H1 (cell line): Measurements from ENCODE around the gene GAB2. TPM values are rescaled to one million over a fixed set of nuclear protein-coding genes. Genes with fewer than 3 reads are reported as not detected.

Source experiments
- CTCF ChIA-PET: fragments of 300-600 bp; sonication (Branson Sonifier 250); formaldehyde crosslinking; loops from one replicate; lab custom pipeline; 2021; ENCODE audit not compliant: partially characterized antibody; lab: Charles Lee
- POLR2A ChIA-PET: fragments of 300-600 bp; sonication (Branson Sonifier 250); formaldehyde crosslinking; loops from one replicate; lab custom pipeline; 2021; ENCODE audit warnings: inconsistent platforms; ENCODE audit not compliant: partially characterized antibody; lab: Charles Lee
- DNase-seq, 2 experiments: peaks; one replicate each; pipeline versions ENCODE4 v3.0.0 to v3.0.0-alpha.2; 2010 to 2022; ENCODE audit warnings: low spot score in 2 of 2, low read depth in 1 of 2, mixed read lengths in 1 of 2
- FAIRE-seq: peaks from 2 replicates; lab custom pipeline; 2011; peaks lifted over from hg19 to GRCh38; lab: Jason Lieb, UNC
- H2AFZ ChIP-seq: 2 replicates; pipeline ENCODE4 v1.8.1; 2012; ENCODE audit warnings: low read length, inconsistent platforms
- H2AK5ac ChIP-seq: 2 replicates; pipeline ENCODE4 v1.6.1; 2013; ENCODE audit warnings: low read depth, low read length
- H2BK120ac ChIP-seq: replicated peaks from 2 replicates; pipeline ENCODE3; 2013; ENCODE audit warnings: low read depth, low read length, inconsistent platforms
- H2BK12ac ChIP-seq: 2 replicates; pipeline ENCODE4 v1.6.1; 2013; ENCODE audit warnings: low read depth, low read length
- H2BK15ac ChIP-seq: 2 replicates; pipeline ENCODE4 v1.6.1; 2013; ENCODE audit warnings: low read length
- H2BK20ac ChIP-seq: 2 replicates; pipeline ENCODE4 v1.6.1; 2013; ENCODE audit warnings: low read length
- H2BK5ac ChIP-seq: 2 replicates; pipeline ENCODE4 v1.6.1; 2013; ENCODE audit warnings: low read depth, low read length
- H3K14ac ChIP-seq: 2 replicates; pipeline ENCODE4 v1.6.1; 2013; ENCODE audit warnings: inconsistent platforms; ENCODE audit not compliant: insufficient read length
- H3K18ac ChIP-seq: 2 replicates; pipeline ENCODE4 v1.6.1; 2013; ENCODE audit warnings: low read length; ENCODE audit errors: extremely low read depth
- H3K23ac ChIP-seq: 2 replicates; pipeline ENCODE4 v1.6.1; 2013; ENCODE audit warnings: inconsistent platforms; ENCODE audit not compliant: insufficient read length
- H3K23me2 ChIP-seq: 2 replicates; pipeline ENCODE4 v1.6.1; 2013; ENCODE audit warnings: low read depth, low read length
- H3K27ac ChIP-seq: 2 replicates; pipeline ENCODE4 v1.6.1; 2011; ENCODE audit warnings: low read depth, low read length, inconsistent platforms
- H3K27me3 ChIP-seq, 4 experiments: replicated peaks in 1 of 4; 1 replicate in 1 of 4; 2 replicates in 3 of 4; pipeline versions ENCODE4 v1.6.1 to v1.8.1; 2011 to 2013; ENCODE audit warnings: low read length in 3 of 4, mild to moderate bottlenecking in 3 of 4, inconsistent platforms in 2 of 4, mixed read lengths in 2 of 4, moderate library complexity in 1 of 4; ENCODE audit not compliant: control insufficient read depth in 3 of 4, insufficient read depth in 3 of 4; ENCODE audit errors: extremely low read depth in 1 of 4
- H3K36me3 ChIP-seq, 4 experiments: 2 replicates each; pipeline versions ENCODE4 v1.6.1 to v1.8.1; 2011 to 2013; ENCODE audit warnings: mild to moderate bottlenecking in 4 of 4, low read length in 3 of 4, moderate library complexity in 2 of 4, control low read depth in 1 of 4, inconsistent platforms in 1 of 4; ENCODE audit not compliant: insufficient read depth in 4 of 4, control insufficient read depth in 2 of 4
- H3K4ac ChIP-seq: replicated peaks from 2 replicates; pipeline ENCODE3; 2013; ENCODE audit warnings: low read length, low read depth, mixed read lengths, inconsistent platforms; ENCODE audit not compliant: insufficient read length
- H3K4me1 ChIP-seq, 4 experiments: replicated peaks in 1 of 4; 1 replicate in 1 of 4; 2 replicates in 3 of 4; pipeline versions ENCODE4 v1.6.1 to v1.8.1; 2011 to 2013; ENCODE audit warnings: low read length in 3 of 4, inconsistent platforms in 2 of 4, mixed read lengths in 1 of 4; ENCODE audit not compliant: insufficient read depth in 4 of 4, control insufficient read depth in 3 of 4
- H3K4me2 ChIP-seq, 2 experiments: 2 replicates each; pipeline versions ENCODE4 v1.6.1 to v1.8.1; 2011 to 2013; ENCODE audit warnings: low read depth in 2 of 2, low read length in 2 of 2, control low read depth in 1 of 2, inconsistent platforms in 1 of 2, mild to moderate bottlenecking in 1 of 2; ENCODE audit not compliant: insufficient read depth in 1 of 2
- H3K4me3 ChIP-seq, 4 experiments: fragments of 200-600, 300-600 bp in 1 of 4; sonication (generic), shearing (Covaris generic), sonication (Bioruptor Twin) in 1 of 4; 2 replicates each; pipeline versions ENCODE4 v1.5.1 to v1.8.1; 2011 to 2016; ENCODE audit warnings: low read length in 4 of 4, low read depth in 3 of 4, control low read depth in 2 of 4, inconsistent platforms in 2 of 4, mild to moderate bottlenecking in 2 of 4, mixed read lengths in 1 of 4, moderate library complexity in 1 of 4; ENCODE audit not compliant: insufficient read depth in 2 of 4; ENCODE audit errors: extremely low read depth in 1 of 4
- H3K56ac ChIP-seq: replicated peaks from 2 replicates; pipeline ENCODE3; 2013; ENCODE audit warnings: low read depth, mild to moderate bottlenecking, mixed read lengths, low read length, inconsistent platforms; ENCODE audit not compliant: insufficient read length
- H3K79me1 ChIP-seq: 2 replicates; pipeline ENCODE4 v1.6.1; 2013; ENCODE audit warnings: low read depth, low read length, control low read depth
- H3K79me2 ChIP-seq, 2 experiments: 2 replicates each; pipeline versions ENCODE4 v1.6.1 to v1.8.1; 2012 to 2013; ENCODE audit warnings: low read length in 2 of 2, mild to moderate bottlenecking in 2 of 2, inconsistent platforms in 1 of 2; ENCODE audit not compliant: insufficient read depth in 2 of 2, control insufficient read depth in 1 of 2
- H3K9ac ChIP-seq, 4 experiments: replicated peaks in 1 of 4; 1 replicate in 1 of 4; 2 replicates in 3 of 4; pipeline versions ENCODE4 v1.6.1 to v1.8.1; 2011 to 2013; ENCODE audit warnings: low read depth in 3 of 4, low read length in 3 of 4, control low read depth in 2 of 4, mild to moderate bottlenecking in 2 of 4, moderate library complexity in 2 of 4, inconsistent platforms in 1 of 4; ENCODE audit errors: extremely low read depth in 1 of 4
- H3K9me3 ChIP-seq, 2 experiments: 2 replicates each; pipeline versions ENCODE4 v1.6.1 to v1.8.1; 2012 to 2013; ENCODE audit warnings: mild to moderate bottlenecking in 2 of 2, moderate library complexity in 2 of 2, control low read depth in 1 of 2, inconsistent platforms in 1 of 2, low read depth in 1 of 2, low read length in 1 of 2, mixed read lengths in 1 of 2; ENCODE audit not compliant: insufficient read depth in 2 of 2
- H4K20me1 ChIP-seq, 2 experiments: replicated peaks in 1 of 2; 2 replicates each; pipeline versions ENCODE3 to v1.8.1; 2011 to 2013; ENCODE audit warnings: inconsistent platforms in 2 of 2, low read length in 2 of 2, mild to moderate bottlenecking in 1 of 2; ENCODE audit not compliant: insufficient read depth in 2 of 2, control insufficient read depth in 1 of 2
- H4K5ac ChIP-seq: 2 replicates; pipeline ENCODE4 v1.6.1; 2013; ENCODE audit warnings: low read length, low read depth, mixed read lengths, inconsistent platforms; ENCODE audit not compliant: insufficient read length
- H4K8ac ChIP-seq: 2 replicates; pipeline ENCODE4 v1.8.0; 2013; ENCODE audit warnings: mild to moderate bottlenecking, moderate library complexity, low read length, inconsistent platforms; ENCODE audit not compliant: insufficient read depth; ENCODE audit errors: extremely low read depth
- H4K91ac ChIP-seq: replicated peaks from 2 replicates; pipeline ENCODE3; 2013; ENCODE audit warnings: low read length, mixed read lengths, inconsistent platforms; ENCODE audit not compliant: insufficient read length
- BACH1 ChIP-seq: IDR thresholded peaks from 2 replicates; pipeline ENCODE4 v1.6.1; 2012; ENCODE audit warnings: low read length, improper control_type of control experiment
- EGR1 ChIP-seq: IDR thresholded peaks from 2 replicates; pipeline ENCODE4 v1.6.1; 2011; ENCODE audit warnings: low read depth, low read length, borderline replicate concordance
- EP300 ChIP-seq, 2 experiments: IDR thresholded peaks; 1 replicate in 1 of 2; 2 replicates in 1 of 2; pipeline ENCODE4 v1.6.1; 2011 to 2012; ENCODE audit warnings: low read depth in 2 of 2, low read length in 2 of 2, mild to moderate bottlenecking in 2 of 2, borderline replicate concordance in 1 of 2, inconsistent platforms in 1 of 2, moderate library complexity in 1 of 2
- KDM4A ChIP-seq: IDR thresholded peaks from one replicate; pipeline ENCODE4 v1.7.1; 2012; ENCODE audit warnings: low read depth, mild to moderate bottlenecking, moderate library complexity, low read length, inconsistent platforms; ENCODE audit not compliant: severe bottlenecking
- POLR2A ChIP-seq, 2 experiments: IDR thresholded peaks; 1 replicate in 1 of 2; 2 replicates in 1 of 2; pipeline ENCODE4 v1.6.1; 2011; ENCODE audit warnings: low read depth in 2 of 2, low read length in 2 of 2, mild to moderate bottlenecking in 2 of 2; ENCODE audit errors: control extremely low read depth in 1 of 2
- RNF2 ChIP-seq: fragments of 200-900, 300-1000 bp; sonication (generic); IDR thresholded peaks from 2 replicates; pipeline ENCODE4 v1.7.1; 2016; ENCODE audit warnings: borderline replicate concordance, low read depth, mild to moderate bottlenecking, antibody characterized with exemption, low read length; ENCODE audit not compliant: poor library complexity, severe bottlenecking; ENCODE audit errors: missing control alignments
- TAF7 ChIP-seq: optimal IDR thresholded peaks from 2 replicates; pipeline ENCODE3; 2011; ENCODE audit warnings: low read depth, mild to moderate bottlenecking, inconsistent platforms, low read length, moderate library complexity, borderline replicate concordance
- TEAD4 ChIP-seq: IDR thresholded peaks from 2 replicates; pipeline ENCODE4 v1.6.1; 2012; ENCODE audit warnings: low read depth, low read length, inconsistent platforms, mixed read lengths
- YY1 ChIP-seq: IDR thresholded peaks from 2 replicates; pipeline ENCODE4 v1.6.1; 2011; ENCODE audit warnings: low read depth, mild to moderate bottlenecking, low read length
- ZNF274 ChIP-seq: IDR thresholded peaks from 2 replicates; pipeline ENCODE4 v1.7.0; 2012; ENCODE audit warnings: low read length, borderline replicate concordance; ENCODE audit errors: extremely low read depth
- polyA plus RNA-seq, 7 experiments: library from polyadenylated mRNA; depleted of rRNA in 3 of 7; stranded (reverse) in 5 of 7; unstranded in 2 of 7; fragments of >200 nt in 5 of 7; fragments of 200-250 nt in 2 of 7; gene quantifications; 1 replicate in 5 of 7; 2 replicates in 1 of 7; 4 replicates in 1 of 7; pipeline versions ENCODE4 v1.2.1 to v1.2.3, GENCODE V29; 2011 to 2013; ENCODE audit warnings: missing spikeins in 2 of 7, mixed read lengths in 2 of 7
- total RNA-seq: library from RNA; stranded (reverse); fragmentation: NEBNext Ultra II Directional; extraction: Animal tissue kit (Norgen Biotek cat#: 25700); gene quantifications from 2 replicates; pipeline ENCODE4 v1.2.1, GENCODE V29; 2021
- TF ChIP-seq, protein P1 (sequence below): IDR thresholded peaks from 2 replicates; pipeline ENCODE4 v1.6.1; 2011; ENCODE audit warnings: low read depth, mild to moderate bottlenecking, low read length; ENCODE audit not compliant: insufficient read depth
- TF ChIP-seq, protein P2 (sequence below), 3 experiments: IDR thresholded peaks; 1 replicate in 2 of 3; 2 replicates in 1 of 3; pipeline versions ENCODE4 v1.5.1 to v1.6.1; 2011; ENCODE audit warnings: low read length in 3 of 3, mild to moderate bottlenecking in 3 of 3, inconsistent platforms in 2 of 3, low read depth in 1 of 3, moderate library complexity in 1 of 3; ENCODE audit not compliant: insufficient read depth in 1 of 3; ENCODE audit errors: control extremely low read depth in 1 of 3

GAB2 gene
- total and polyA plus RNA-seq, 2 of the 8 experiments (the other 6 are each of a cell fraction or from before 2014, with no cell fraction given): 6.3 to 14.0 TPM

DNA sequence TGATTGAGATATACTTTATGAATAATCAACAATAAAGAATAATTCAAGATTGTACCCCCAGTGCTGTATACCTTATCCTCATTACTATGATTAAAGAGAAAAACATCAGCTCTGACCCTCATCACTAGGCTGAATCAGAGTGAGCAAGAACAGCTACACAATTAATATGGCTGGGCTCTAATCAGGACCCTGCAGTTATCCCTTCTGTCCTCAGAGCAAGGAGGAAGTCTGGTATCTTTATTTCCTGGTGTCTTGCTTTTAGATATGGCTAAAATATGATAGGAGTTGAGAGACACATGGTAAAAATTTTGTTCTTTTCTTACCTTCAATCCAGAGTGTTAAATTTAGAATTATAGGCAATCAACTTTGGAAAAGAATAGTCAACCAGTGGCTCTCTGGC is 28.6 kb upstream of the GAB2 start:
- H4K20me1 ChIP-seq: no peaks in the 10 kb centered on the region
- H3K9ac ChIP-seq: no peak overlapping the region
- H3K4me2 ChIP-seq: no peak overlapping the region
- no peak overlapping the region for H4K91ac ChIP-seq
- H3K23me2 ChIP-seq: no peaks in the 10 kb centered on the region; the same call in 1 of the 2 replicates
- no peak overlapping the region for H2BK5ac ChIP-seq
- H2BK12ac ChIP-seq: no peak overlapping the region
- no peak overlapping the region for H4K5ac ChIP-seq
- FAIRE-seq: no peak
- no peak overlapping the region for H3K27ac ChIP-seq
- no peak overlapping the region for H3K14ac ChIP-seq
- ChIA-PET CTCF (interaction anchor here (1.4 kb wide), 1 partner anchor 118 kb away, joined by 5 read pairs; no protein-coding TSS in a partner anchor), POLR2A (no interaction called here)
- no peak overlapping the region for H2BK15ac ChIP-seq
- H3K9me3 ChIP-seq: no peaks in the 10 kb centered on the region
- H3K79me2 ChIP-seq: no peaks in the 10 kb centered on the region
- no peak overlapping the region for H2AK5ac ChIP-seq
- H3K4me1 ChIP-seq: no peaks in the 10 kb centered on the region
- peaks cover 0 to 22% (median 2%) of the 10 kb centered on the region in 4 experiments; a peak in 6 of 8 replicates for H3K36me3 ChIP-seq
- no peak overlapping the region for H3K18ac ChIP-seq
- DNase-seq: no peak
- no peak overlapping the region for H3K4me3 ChIP-seq
- no peak overlapping the region for H3K56ac ChIP-seq
- no peak overlapping the region for H2AFZ ChIP-seq
- H3K4ac ChIP-seq: no peak overlapping the region
- H3K27me3 ChIP-seq: peaks cover 0 to 1% (median 0%) of the 10 kb centered on the region in 4 experiments; a peak in 1 of 7 replicates
- H3K23ac ChIP-seq: no peak overlapping the region
- no peak overlapping the region for H4K8ac ChIP-seq
- no peak overlapping the region for H2BK20ac ChIP-seq
- no peaks in the 10 kb centered on the region for H3K79me1 ChIP-seq
- H2BK120ac ChIP-seq: no peak overlapping the region
- TF ChIP-seq EP300 (IDR thresholded peaks at IDR 0.05; ENCODE audit: borderline replicate concordance in 1 of 2, low read depth in 2 of 2, low read length in 2 of 2) (no peak), TEAD4 (no peak), TAF7 (no peak), POLR2A (IDR thresholded peaks at IDR 0.05; ENCODE audit: control extremely low read depth in 1 of 2, low read depth in 2 of 2, low read length in 2 of 2) (no peak), BACH1 (no peak), EGR1 (no peak), ZNF274 (no peak), RNF2 (no peak), KDM4A (no peak), YY1 (no peak)
- TF ChIP-seq, protein P1, sequence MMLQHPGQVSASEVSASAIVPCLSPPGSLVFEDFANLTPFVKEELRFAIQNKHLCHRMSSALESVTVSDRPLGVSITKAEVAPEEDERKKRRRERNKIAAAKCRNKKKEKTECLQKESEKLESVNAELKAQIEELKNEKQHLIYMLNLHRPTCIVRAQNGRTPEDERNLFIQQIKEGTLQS: no peak
- TF ChIP-seq, protein P2, sequence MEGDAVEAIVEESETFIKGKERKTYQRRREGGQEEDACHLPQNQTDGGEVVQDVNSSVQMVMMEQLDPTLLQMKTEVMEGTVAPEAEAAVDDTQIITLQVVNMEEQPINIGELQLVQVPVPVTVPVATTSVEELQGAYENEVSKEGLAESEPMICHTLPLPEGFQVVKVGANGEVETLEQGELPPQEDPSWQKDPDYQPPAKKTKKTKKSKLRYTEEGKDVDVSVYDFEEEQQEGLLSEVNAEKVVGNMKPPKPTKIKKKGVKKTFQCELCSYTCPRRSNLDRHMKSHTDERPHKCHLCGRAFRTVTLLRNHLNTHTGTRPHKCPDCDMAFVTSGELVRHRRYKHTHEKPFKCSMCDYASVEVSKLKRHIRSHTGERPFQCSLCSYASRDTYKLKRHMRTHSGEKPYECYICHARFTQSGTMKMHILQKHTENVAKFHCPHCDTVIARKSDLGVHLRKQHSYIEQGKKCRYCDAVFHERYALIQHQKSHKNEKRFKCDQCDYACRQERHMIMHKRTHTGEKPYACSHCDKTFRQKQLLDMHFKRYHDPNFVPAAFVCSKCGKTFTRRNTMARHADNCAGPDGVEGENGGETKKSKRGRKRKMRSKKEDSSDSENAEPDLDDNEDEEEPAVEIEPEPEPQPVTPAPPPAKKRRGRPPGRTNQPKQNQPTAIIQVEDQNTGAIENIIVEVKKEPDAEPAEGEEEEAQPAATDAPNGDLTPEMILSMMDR (IDR thresholded peaks at IDR 0.05; ENCODE audit: control extremely low read depth in 1 of 3, insufficient read depth in 1 of 3, low read depth in 1 of 3, low read length in 3 of 3): no peak
